GM10266 (cell line): ENCODE data around the gene PDGFRB.

Experiments used
- DNase-seq: peaks from one replicate; pipeline ENCODE4 v3.0.0; 2012; ENCODE audit errors: extremely low spot score
- TF ChIP-seq, protein P1 (sequence below): IDR thresholded peaks from 2 replicates; pipeline ENCODE4 v1.5.1; 2012; ENCODE audit warnings: mild to moderate bottlenecking, low read depth; ENCODE audit not compliant: control insufficient read depth, insufficient read depth; ENCODE audit errors: missing control alignments

PDGFRB gene

GRCh38 chr5:150135557-150136304 lies 19.9 kb downstream of the PDGFRB start:
- no peak for DNase-seq
- TF ChIP-seq, protein P1, sequence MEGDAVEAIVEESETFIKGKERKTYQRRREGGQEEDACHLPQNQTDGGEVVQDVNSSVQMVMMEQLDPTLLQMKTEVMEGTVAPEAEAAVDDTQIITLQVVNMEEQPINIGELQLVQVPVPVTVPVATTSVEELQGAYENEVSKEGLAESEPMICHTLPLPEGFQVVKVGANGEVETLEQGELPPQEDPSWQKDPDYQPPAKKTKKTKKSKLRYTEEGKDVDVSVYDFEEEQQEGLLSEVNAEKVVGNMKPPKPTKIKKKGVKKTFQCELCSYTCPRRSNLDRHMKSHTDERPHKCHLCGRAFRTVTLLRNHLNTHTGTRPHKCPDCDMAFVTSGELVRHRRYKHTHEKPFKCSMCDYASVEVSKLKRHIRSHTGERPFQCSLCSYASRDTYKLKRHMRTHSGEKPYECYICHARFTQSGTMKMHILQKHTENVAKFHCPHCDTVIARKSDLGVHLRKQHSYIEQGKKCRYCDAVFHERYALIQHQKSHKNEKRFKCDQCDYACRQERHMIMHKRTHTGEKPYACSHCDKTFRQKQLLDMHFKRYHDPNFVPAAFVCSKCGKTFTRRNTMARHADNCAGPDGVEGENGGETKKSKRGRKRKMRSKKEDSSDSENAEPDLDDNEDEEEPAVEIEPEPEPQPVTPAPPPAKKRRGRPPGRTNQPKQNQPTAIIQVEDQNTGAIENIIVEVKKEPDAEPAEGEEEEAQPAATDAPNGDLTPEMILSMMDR, result no peak

DNA sequence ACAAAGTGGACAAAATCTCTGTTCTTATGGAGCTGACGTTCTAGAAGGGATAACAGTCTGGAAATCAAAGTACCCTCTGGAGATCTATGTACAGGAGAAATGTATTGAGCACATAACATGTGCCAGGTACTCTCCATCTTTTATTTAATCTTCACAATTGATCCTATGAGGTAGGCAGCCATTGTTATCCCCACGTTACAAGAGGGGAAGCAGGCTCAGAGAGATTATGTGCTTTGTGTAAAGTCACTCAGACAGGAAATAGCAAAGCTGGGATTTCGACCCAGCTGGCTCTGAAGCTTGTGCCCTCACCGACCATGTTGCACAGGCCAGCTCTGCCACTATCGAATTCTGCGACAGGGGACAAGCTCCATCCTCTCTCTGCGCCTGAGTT lies 21.5 kb downstream of the PDGFRB start:
- TF ChIP-seq, protein P1, result no peak
- no peak for DNase-seq

DNA sequence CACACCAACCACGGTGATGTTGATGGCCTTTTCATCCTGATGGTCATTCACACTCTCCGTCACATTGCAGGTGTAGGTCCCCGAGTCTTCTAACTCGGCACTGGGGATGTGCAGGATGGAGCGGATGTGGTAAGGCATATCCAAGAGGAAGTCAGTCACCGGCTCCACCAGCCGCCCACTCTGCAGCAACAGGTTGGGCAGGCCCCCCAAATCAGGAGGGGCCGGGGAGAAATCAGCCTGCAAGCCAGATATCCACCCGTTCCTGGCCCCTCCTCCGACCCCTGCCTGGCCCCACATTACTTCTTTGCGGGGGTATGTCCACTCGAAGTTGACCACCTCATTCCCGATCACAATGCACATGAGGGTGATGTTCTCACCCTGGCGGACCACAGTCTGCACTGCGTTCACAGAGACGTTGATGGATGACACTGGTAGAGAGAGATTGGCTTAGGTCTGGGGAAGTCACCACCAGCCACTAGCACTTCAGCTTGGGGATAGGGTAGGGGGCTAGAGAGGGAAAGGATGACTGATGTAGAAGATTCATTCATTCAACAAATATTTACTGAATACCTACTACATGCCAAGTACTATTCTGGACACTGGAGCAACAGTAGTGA lies 22.0 kb downstream of the PDGFRB start:
- TF ChIP-seq, protein P1, result no peak
- no peak for DNase-seq

GRCh38 chr5:150132740-150133139 lies 22.9 kb downstream of the PDGFRB start:
- TF ChIP-seq, protein P1, result no peak
- DNase-seq, result no peak

DNA sequence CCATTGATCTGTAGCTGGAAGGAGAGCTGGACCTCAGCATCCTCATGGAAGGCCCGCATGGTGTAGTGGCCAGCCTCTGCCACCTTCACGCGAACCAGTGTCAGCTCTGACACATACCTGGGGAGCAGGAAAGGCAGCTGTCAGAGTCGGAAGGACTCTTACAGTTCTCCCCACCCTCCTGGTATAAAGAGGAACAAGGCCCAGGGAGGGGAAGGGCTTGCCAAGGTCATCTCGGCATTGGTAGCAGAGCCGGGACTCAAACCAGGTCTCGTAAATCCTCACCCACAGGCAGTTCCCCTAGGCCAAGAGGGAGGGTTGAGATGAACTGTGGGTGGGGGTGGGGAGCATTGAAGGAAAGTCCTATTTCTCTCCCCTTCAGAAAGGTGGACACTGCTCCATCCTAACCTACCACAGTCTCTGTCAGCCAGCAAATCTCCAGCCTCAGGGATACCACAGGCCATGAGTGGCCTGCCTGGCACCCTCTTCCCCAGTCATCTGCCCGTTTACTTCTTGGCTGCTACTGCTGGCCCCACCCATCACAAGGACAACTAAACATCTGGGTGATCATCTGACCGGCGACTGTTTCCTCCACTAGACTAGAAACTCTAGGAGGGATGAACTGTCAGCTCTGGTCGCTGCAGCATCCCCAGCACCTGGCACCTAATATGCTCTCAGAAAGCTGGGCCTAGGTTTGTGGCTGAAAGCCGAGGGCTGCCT lies 23.5 kb downstream of the PDGFRB start:
- no peak for DNase-seq
- TF ChIP-seq, protein P1, result no peak

GRCh38 chr5:150131461-150131860 lies 24.2 kb downstream of the PDGFRB start:
- TF ChIP-seq, protein P1, result no peak
- DNase-seq, result no peak
